ENCODE measurements around the gene NPY.

NPY gene

GRCh38 chr7:24340727-24341126, 56.7 kb downstream of the NPY start:
- TF ChIP-seq POLR2AphosphoS5 (IDR thresholded peaks at IDR 0.05; ENCODE audit: low read depth, low read length) (no peak), POLR2A (IDR thresholded peaks at IDR 0.05; ENCODE audit: low read depth, low read length) (no peak), TAF1 (IDR thresholded peaks at IDR 0.05; ENCODE audit: borderline replicate concordance, low read depth, low read length) (no peak)
- FAIRE-seq (no peak), DNase-seq (ENCODE audit: insufficient read length) (no peak)
